Esophagus muscularis mucosa (tissue), 4 donors: ENCODE data around the gene FTH1. TPM values are rescaled to one million over a fixed set of nuclear protein-coding genes. Genes with fewer than 3 reads are reported as not detected.

ENCODE experiments used
- DNase-seq: peaks from one replicate; pipeline ENCODE4 v3.0.0-alpha.2; 2017; ENCODE audit errors: extremely low spot score
- H3K27ac ChIP-seq, 4 donors: fragments of 200-600 bp; sonication (generic); replicated peaks in 1 of 4; 1 replicate in 3 of 4; 2 replicates in 1 of 4; pipeline ENCODE4 v1.5.1; 2016 to 2019; ENCODE audit warnings: mild to moderate bottlenecking in 1 of 4
- H3K27me3 ChIP-seq, 4 donors: fragments of 200-600 bp; sonication (generic); one replicate each; pipeline versions ENCODE4 v1.5.1 to v1.6.0; 2016 to 2019
- H3K36me3 ChIP-seq, 4 donors: fragments of 200-600 bp; sonication (generic); one replicate each; pipeline ENCODE4 v1.5.1; 2016 to 2019
- H3K4me1 ChIP-seq, 4 donors: fragments of 200-600 bp; sonication (generic); one replicate each; pipeline ENCODE4 v1.5.1; 2016 to 2019
- H3K4me3 ChIP-seq, 4 donors: fragments of 200-600 bp; sonication (generic); 1 replicate in 2 of 4; 2 replicates in 2 of 4; pipeline ENCODE4 v1.5.1; 2016 to 2019; ENCODE audit warnings: mild to moderate bottlenecking in 4 of 4, moderate library complexity in 1 of 4
- H3K9me3 ChIP-seq, 4 donors: fragments of 200-600 bp; sonication (generic); 1 replicate in 3 of 4; 2 replicates in 1 of 4; pipeline ENCODE4 v1.5.1; 2016 to 2019
- EP300 ChIP-seq: sonication (generic); formaldehyde crosslinking; IDR thresholded peaks from one replicate; pipeline ENCODE4 v1.6.1; 2017; ENCODE audit warnings: antibody characterized with exemption
- POLR2A ChIP-seq: fragments of 450-650 bp; IDR thresholded peaks from one replicate; pipeline ENCODE4 v1.6.1; 2017; ENCODE audit warnings: antibody characterized with exemption, moderate library complexity, mild to moderate bottlenecking, low read depth
- POLR2AphosphoS5 ChIP-seq, 2 donors: sonication (generic); formaldehyde crosslinking; IDR thresholded peaks; one replicate each; pipeline ENCODE4 v1.6.1; 2017; ENCODE audit warnings: antibody characterized with exemption in 2 of 2
- WGBS: methylation state at CpG from one replicate; pipeline ENCODE4 v1.1.5; 2018; 5-methylcytosine and 5-hydroxymethylcytosine counted together
- intact Hi-C: fragments of 100-400 bp; cut with DNase I; formaldehyde crosslinking; loops from one replicate; pipeline ENCODE4 v1.15.1; 2023
- total RNA-seq, 4 donors: library from RNA; depleted of rRNA; stranded (reverse); fragments of >200 nt; gene quantifications; one replicate each; pipeline versions ENCODE4 v1.1.0 to v1.2.1, GENCODE V29; 2016
- TF ChIP-seq, protein P1 (sequence below), 3 experiments: fragments of 200-600 bp in 2 of 3; fragments of 450-650 bp in 1 of 3; sonication (generic) in 2 of 3; IDR thresholded peaks; one replicate each; pipeline ENCODE4 v1.5.1; 2017 to 2019; ENCODE audit warnings: antibody characterized with exemption in 3 of 3, mild to moderate bottlenecking in 2 of 3, moderate library complexity in 1 of 3

Gene FTH1
- total RNA-seq, 4 donors from 2014 or later = 1,795 to 3,027 (median 2,719) TPM

DNA sequence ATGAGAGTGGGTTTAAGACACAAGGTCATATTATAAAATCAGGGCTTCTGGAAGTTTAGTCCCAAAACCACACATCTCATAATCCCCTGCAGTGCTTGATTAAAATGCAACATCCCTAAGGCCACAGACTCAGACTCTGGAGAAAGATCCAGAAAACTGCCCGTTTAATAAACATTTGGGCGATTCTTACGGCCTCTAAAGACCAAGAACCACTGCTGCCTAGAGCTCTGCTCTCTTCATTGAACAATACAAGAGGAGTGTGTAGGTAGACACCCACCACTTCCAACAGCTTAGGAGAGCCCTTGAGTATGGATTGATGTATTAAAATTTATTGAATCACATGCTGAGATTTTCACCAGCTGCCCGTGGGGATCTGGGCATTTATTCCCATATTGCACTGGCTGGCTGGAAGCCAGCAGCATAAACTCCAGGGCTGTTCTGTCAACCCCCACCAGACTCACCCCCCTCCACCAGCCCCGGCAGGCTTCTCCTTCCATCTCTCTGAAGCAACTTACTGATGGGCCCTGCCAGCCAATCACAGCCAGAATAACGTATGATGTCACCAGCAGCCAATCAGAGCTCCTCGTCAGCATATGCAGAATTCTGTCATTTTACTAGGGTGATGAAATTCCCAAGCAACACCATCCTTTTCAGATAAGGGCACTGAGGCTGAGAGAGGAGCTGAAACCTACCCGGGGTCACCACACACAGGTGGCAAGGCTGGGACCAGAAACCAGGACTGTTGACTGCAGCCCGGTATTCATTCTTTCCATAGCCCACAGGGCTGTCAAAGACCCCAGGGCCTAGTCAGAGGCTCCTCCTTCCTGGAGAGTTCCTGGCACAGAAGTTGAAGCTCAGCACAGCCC, 18.0 kb downstream of the FTH1 start:
- no peak for DNase-seq
- WGBS = 41% methylated on average over 9 of the region's 9 CpGs
- intact Hi-C loops = loop anchor here (5.0 kb wide), 2 partner anchors 133 to 147 kb away; no protein-coding TSS in a partner anchor

DNA sequence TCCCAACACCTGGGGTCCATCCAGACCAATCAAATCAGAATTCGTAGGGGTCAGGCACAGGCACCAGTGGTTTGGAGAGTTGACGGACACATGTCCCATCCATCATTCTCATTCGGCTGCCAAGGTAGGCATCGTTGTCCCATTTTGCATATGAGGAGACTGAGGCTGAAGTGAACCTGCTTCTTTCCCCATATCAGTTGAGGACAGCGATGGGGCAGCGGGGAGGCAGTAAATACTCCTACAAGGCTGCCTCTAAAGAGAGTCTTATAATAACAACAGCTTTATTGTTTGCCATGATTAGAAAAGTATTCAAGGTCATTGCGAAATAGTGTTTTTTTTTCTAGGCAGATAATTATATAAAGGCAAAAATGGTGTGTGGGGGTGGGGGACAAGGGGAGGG, 18.9 kb downstream of the FTH1 start:
- peaks cover 0 to 13% (median 0%) of the 10 kb centered on the region in 4 donors for H3K27me3 ChIP-seq
- intact Hi-C loops = loop anchor here (5.0 kb wide), 1 partner anchor 146 kb away; no protein-coding TSS in a partner anchor
- no peaks in the 10 kb centered on the region for H3K9me3 ChIP-seq
- WGBS = 85% methylated on average over 7 of the region's 7 CpGs
- H3K4me1 ChIP-seq = peaks cover 13 to 34% (median 31%) of the 10 kb centered on the region in 4 donors
- no peak overlapping the region for H3K4me3 ChIP-seq
- H3K27ac ChIP-seq = no peak overlapping the region
- no peaks in the 10 kb centered on the region for H3K36me3 ChIP-seq
- DNase-seq = no peak
- TF ChIP-seq POLR2AphosphoS5 (IDR thresholded peaks at IDR 0.05) (no peak), EP300 (no peak), POLR2A (no peak)
- TF ChIP-seq, protein P1, sequence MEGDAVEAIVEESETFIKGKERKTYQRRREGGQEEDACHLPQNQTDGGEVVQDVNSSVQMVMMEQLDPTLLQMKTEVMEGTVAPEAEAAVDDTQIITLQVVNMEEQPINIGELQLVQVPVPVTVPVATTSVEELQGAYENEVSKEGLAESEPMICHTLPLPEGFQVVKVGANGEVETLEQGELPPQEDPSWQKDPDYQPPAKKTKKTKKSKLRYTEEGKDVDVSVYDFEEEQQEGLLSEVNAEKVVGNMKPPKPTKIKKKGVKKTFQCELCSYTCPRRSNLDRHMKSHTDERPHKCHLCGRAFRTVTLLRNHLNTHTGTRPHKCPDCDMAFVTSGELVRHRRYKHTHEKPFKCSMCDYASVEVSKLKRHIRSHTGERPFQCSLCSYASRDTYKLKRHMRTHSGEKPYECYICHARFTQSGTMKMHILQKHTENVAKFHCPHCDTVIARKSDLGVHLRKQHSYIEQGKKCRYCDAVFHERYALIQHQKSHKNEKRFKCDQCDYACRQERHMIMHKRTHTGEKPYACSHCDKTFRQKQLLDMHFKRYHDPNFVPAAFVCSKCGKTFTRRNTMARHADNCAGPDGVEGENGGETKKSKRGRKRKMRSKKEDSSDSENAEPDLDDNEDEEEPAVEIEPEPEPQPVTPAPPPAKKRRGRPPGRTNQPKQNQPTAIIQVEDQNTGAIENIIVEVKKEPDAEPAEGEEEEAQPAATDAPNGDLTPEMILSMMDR (IDR thresholded peaks at IDR 0.05) = no peak

More for the DNA sequence above, 18.0 kb downstream of the FTH1 start:
- Histone ChIP-seq H3K27ac (peak overlapping the region; percentile 41 to 76 (median 64)), H3K9me3 (no peaks in the 10 kb centered on the region), H3K27me3 (peaks cover 0 to 21% (median 0%) of the 10 kb centered on the region in 4 donors), H3K36me3 (no peaks in the 10 kb centered on the region), H3K4me3 (no peak overlapping the region), H3K4me1 (peaks cover 16 to 39% (median 32%) of the 10 kb centered on the region in 4 donors)
- peak; percentile 41 to 74 for TF ChIP-seq POLR2AphosphoS5 (IDR thresholded peaks at IDR 0.05)
- TF ChIP-seq, protein P1 (IDR thresholded peaks at IDR 0.05) = no peak

DNA sequence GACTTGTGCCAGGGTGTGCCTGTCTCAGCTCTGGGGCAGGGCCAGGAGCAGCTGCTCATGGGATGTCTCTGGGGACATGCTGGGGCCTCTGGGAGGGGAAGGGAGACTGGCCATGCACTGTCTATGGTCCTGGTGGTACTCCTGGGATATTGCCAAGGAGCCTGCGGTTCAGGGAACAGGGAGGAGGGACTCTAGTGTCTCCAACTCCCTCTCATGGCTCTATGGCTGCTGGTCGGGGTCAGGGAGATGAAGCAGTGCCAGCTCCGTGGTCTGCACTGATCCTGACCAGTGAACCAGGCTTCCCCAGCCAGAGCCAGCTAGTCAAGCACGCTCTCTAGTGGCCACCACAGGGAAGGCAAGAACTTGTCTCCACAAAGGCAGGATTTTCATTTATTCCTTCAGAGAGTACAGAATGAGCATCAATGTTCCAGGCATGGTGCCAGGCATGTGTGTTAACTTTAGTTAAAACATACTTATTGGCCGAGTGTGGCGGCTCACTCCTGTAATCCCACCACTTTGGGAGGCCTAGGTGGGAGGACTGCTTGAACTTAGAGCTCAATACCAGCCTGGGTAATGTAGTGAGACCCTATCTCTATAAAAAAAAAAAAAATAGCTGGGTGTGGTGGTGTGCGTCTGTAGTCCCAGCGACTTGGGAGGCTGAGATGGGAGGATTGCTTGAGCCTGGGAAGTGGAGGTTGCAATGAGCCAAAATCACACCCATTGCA, 19.8 kb downstream of the FTH1 start:
- TF ChIP-seq, protein P1 (IDR thresholded peaks at IDR 0.05) = peak; percentile 90 to 98 (median 95)
- no peak for TF ChIP-seq POLR2A
- no peak for TF ChIP-seq EP300
- TF ChIP-seq POLR2AphosphoS5 (IDR thresholded peaks at IDR 0.05) = peak in 1 of 2 donors; percentile 58
- no peaks in the 10 kb centered on the region for H3K9me3 ChIP-seq
- WGBS = 5% methylated on average over 8 of the region's 8 CpGs
- peak; percentile 98 for DNase-seq
- intact Hi-C loops = loop anchor here (1.0 to 5.0 kb wide), 2 partner anchors 48 to 145 kb away; no protein-coding TSS in a partner anchor
- peaks cover 13 to 34% (median 31%) of the 10 kb centered on the region in 4 donors for H3K4me1 ChIP-seq
- peak overlapping the region in 1 of 4 donors; percentile 38 for H3K27ac ChIP-seq
- H3K4me3 ChIP-seq = no peak overlapping the region
- H3K27me3 ChIP-seq = peaks cover 0 to 9% (median 0%) of the 10 kb centered on the region in 4 donors
- no peaks in the 10 kb centered on the region for H3K36me3 ChIP-seq

DNA sequence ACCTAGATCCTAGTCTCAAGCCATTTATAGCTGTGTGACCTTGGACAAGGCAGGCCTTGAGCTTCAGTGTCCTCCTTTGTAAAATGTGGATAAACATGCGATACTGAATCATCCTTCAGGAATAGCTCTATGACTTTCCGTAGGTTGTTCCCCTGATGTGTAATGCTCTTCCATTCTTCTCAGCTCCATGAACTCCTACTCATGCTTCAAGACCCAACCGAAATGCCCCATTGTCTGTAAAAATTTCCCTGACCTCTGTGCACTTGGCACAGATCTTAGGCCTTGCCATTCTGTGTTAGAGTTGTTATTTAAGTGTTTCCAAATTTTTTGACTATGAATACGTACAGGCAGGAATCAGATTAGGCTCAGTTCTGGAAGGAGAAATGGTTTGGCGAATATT, 20.5 kb downstream of the FTH1 start:
- intact Hi-C loops = loop anchor here (1.0 to 5.0 kb wide), 2 partner anchors 48 to 145 kb away; no protein-coding TSS in a partner anchor
- H3K27me3 ChIP-seq = peaks cover 0 to 6% (median 0%) of the 10 kb centered on the region in 4 donors
- no peak overlapping the region for H3K4me3 ChIP-seq
- WGBS = 93% methylated on average over 5 of the region's 5 CpGs
- no peaks in the 10 kb centered on the region for H3K9me3 ChIP-seq
- peaks cover 13 to 34% (median 31%) of the 10 kb centered on the region in 4 donors for H3K4me1 ChIP-seq
- no peak overlapping the region for H3K27ac ChIP-seq
- DNase-seq = no peak
- no peaks in the 10 kb centered on the region for H3K36me3 ChIP-seq
- TF ChIP-seq POLR2AphosphoS5 (IDR thresholded peaks at IDR 0.05) = no peak
- no peak for TF ChIP-seq POLR2A
- TF ChIP-seq, protein P1 (IDR thresholded peaks at IDR 0.05) = no peak
- no peak for TF ChIP-seq EP300
